H1 (cell line): ENCODE measurements around the gene PSG2. TPM values are rescaled to one million over a fixed set of nuclear protein-coding genes. Genes with fewer than 3 reads are reported as not detected.

Source experiments
- E2F6 ChIP-seq: IDR thresholded peaks from 2 replicates; pipeline ENCODE4 v1.6.1; 2012; ENCODE audit warnings: inconsistent platforms
- polyA plus RNA-seq, 7 experiments: library from polyadenylated mRNA; depleted of rRNA in 3 of 7; stranded (reverse) in 5 of 7; unstranded in 2 of 7; fragments of >200 nt in 5 of 7; fragments of 200-250 nt in 2 of 7; gene quantifications; 1 replicate in 5 of 7; 2 replicates in 1 of 7; 4 replicates in 1 of 7; pipeline versions ENCODE4 v1.2.1 to v1.2.3, GENCODE V29; 2011 to 2013; ENCODE audit warnings: missing spikeins in 2 of 7, mixed read lengths in 2 of 7
- total RNA-seq: library from RNA; stranded (reverse); fragmentation: NEBNext Ultra II Directional; extraction: Animal tissue kit (Norgen Biotek cat#: 25700); gene quantifications from 2 replicates; pipeline ENCODE4 v1.2.1, GENCODE V29; 2021
- TF ChIP-seq, protein P1 (sequence below), 3 experiments: IDR thresholded peaks; 1 replicate in 2 of 3; 2 replicates in 1 of 3; pipeline versions ENCODE4 v1.5.1 to v1.6.1; 2011; ENCODE audit warnings: low read length in 3 of 3, mild to moderate bottlenecking in 3 of 3, inconsistent platforms in 2 of 3, low read depth in 1 of 3, moderate library complexity in 1 of 3; ENCODE audit not compliant: insufficient read depth in 1 of 3; ENCODE audit errors: control extremely low read depth in 1 of 3

PSG2 gene
- total and polyA plus RNA-seq, 2 of the 8 experiments (the other 6 are each of a cell fraction or from before 2014, with no cell fraction given) = not detected

DNA sequence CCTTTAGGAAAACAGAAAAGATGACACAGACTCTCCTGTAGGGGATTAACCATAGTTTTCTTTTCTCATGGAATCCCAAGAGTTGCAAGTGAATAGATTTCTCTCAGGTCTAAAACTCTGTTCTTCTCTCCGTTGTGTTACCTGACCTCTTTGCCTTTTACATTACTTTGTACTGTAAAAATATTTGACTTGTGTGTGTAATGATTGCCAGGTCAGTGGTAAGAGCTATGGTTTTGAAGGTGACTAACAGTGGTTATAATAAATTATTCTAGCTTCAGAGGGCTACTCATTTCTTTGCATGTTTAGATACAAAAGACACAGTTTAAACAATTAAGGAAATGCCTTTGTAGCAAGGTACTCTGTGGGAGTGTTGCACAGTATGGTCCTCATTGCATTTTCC, 23.0 kb upstream of the PSG2 start (continued):
- no peak for TF ChIP-seq E2F6
- TF ChIP-seq, protein P1, sequence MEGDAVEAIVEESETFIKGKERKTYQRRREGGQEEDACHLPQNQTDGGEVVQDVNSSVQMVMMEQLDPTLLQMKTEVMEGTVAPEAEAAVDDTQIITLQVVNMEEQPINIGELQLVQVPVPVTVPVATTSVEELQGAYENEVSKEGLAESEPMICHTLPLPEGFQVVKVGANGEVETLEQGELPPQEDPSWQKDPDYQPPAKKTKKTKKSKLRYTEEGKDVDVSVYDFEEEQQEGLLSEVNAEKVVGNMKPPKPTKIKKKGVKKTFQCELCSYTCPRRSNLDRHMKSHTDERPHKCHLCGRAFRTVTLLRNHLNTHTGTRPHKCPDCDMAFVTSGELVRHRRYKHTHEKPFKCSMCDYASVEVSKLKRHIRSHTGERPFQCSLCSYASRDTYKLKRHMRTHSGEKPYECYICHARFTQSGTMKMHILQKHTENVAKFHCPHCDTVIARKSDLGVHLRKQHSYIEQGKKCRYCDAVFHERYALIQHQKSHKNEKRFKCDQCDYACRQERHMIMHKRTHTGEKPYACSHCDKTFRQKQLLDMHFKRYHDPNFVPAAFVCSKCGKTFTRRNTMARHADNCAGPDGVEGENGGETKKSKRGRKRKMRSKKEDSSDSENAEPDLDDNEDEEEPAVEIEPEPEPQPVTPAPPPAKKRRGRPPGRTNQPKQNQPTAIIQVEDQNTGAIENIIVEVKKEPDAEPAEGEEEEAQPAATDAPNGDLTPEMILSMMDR (IDR thresholded peaks at IDR 0.05; ENCODE audit: control extremely low read depth in 1 of 3, insufficient read depth in 1 of 3, low read depth in 1 of 3, low read length in 3 of 3) = no peak
